ENCODE measurements around the gene DMC1. TPM values are rescaled to one million over a fixed set of nuclear protein-coding genes. Genes with fewer than 3 reads are reported as not detected.

DMC1 gene
- total RNA-seq, 4 donors from 2014 or later = 0.84 to 1.4 (median 0.84) TPM; not detected in 1

DNA sequence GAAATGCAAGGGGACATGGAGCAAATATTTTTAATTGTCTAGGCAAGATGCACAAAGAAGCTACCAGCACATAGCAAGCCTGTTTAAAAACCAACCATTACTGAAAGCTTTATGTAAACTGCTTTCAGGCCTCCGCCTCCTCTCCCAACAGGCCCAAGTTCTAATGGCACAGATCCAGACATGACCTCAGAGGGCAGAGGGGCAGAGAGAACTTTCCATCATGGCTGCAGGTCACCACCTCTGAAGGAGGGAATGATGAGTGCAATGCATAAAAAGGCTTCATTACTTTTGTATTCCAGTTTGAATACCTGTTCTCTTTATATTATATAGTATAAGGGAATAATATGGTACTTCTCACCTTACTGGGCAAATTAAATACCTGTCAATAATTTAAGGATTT, 79.1 kb downstream of the DMC1 start:
- ATAC-seq (ENCODE audit: low FRiP score) (no peak), DNase-seq (ENCODE audit: low spot score) (no peak)
- TF ChIP-seq, protein P1, sequence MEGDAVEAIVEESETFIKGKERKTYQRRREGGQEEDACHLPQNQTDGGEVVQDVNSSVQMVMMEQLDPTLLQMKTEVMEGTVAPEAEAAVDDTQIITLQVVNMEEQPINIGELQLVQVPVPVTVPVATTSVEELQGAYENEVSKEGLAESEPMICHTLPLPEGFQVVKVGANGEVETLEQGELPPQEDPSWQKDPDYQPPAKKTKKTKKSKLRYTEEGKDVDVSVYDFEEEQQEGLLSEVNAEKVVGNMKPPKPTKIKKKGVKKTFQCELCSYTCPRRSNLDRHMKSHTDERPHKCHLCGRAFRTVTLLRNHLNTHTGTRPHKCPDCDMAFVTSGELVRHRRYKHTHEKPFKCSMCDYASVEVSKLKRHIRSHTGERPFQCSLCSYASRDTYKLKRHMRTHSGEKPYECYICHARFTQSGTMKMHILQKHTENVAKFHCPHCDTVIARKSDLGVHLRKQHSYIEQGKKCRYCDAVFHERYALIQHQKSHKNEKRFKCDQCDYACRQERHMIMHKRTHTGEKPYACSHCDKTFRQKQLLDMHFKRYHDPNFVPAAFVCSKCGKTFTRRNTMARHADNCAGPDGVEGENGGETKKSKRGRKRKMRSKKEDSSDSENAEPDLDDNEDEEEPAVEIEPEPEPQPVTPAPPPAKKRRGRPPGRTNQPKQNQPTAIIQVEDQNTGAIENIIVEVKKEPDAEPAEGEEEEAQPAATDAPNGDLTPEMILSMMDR (IDR thresholded peaks at IDR 0.05) = no peak

DNA sequence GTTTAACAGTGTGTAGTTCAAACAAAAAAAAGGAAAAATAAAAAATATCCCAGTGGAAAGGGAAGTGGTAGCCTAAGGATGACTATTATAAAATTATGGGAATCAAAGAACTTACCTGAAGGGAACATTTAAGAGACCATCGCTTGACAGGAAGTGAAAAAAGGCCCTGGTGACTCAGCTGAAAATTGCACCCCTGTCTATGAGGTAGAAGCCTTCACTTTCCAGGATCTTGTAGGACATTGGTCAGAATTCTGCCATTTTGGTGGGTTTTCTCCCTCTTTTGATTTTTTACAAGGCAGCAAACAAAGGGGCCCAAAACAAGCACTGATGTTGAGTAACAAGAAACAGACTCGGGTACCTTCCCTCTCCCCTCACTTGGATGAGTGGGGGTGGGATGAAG, 79.5 kb downstream of the DMC1 start:
- TF ChIP-seq, protein P1 (IDR thresholded peaks at IDR 0.05) = no peak
- no peak for ATAC-seq (ENCODE audit: low FRiP score)
- no peak for DNase-seq (ENCODE audit: low spot score)

GRCh38 chr22:38489561-38490145, 80.3 kb downstream of the DMC1 start:
- TF ChIP-seq, protein P1 (IDR thresholded peaks at IDR 0.05) = no peak
- DNase-seq (ENCODE audit: low spot score) = no peak
- ATAC-seq (ENCODE audit: low FRiP score) = no peak

GRCh38 chr22:38489142-38489541, 80.8 kb downstream of the DMC1 start:
- ATAC-seq (ENCODE audit: low FRiP score) = no peak
- DNase-seq (ENCODE audit: low spot score) = no peak
- TF ChIP-seq, protein P1 (IDR thresholded peaks at IDR 0.05) = no peak

GRCh38 chr22:38487946-38488345, 82.0 kb downstream of the DMC1 start:
- TF ChIP-seq, protein P1 (IDR thresholded peaks at IDR 0.05) = no peak
- DNase-seq (ENCODE audit: low spot score) (no peak), ATAC-seq (ENCODE audit: low FRiP score) (no peak)

DNA sequence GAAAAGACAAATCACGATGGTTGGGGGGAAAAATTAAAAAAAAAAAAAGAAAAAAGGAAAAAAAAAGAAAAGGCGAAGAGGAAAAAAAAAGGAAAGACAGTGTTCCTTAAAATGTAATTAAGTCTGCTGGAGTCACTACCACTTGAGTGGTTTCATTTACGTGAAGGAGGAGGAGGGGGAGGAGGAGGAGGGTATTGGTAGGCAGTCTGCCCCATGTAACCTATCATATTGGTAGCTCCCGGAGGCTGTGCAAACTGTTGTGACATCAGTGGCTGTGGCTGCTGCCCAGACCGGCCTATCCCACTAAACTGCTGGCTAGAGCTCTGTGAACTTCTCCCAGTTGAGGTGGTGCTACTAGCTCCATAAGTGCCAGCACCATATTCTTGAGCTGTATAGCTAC, 84.2 kb downstream of the DMC1 start:
- ATAC-seq (ENCODE audit: low FRiP score) = no peak

GRCh38 chr22:38484244-38484643, 85.7 kb downstream of the DMC1 start:
- DNase-seq (ENCODE audit: low spot score) (no peak), ATAC-seq (ENCODE audit: low FRiP score) (no peak)
- TF ChIP-seq, protein P1 (IDR thresholded peaks at IDR 0.05) = no peak

More for the DNA sequence above, 84.2 kb downstream of the DMC1 start:
- TF ChIP-seq, protein P1 (IDR thresholded peaks at IDR 0.05) = no peak
- DNase-seq (ENCODE audit: low spot score) = no peak

Data from omental fat pad (tissue), 4 donors.